HG02973 (cell line): ENCODE measurements around the gene GRIA4.
"Not testable (repeated sequence)": the region's sequence is repeated elsewhere in the genome, so short reads cannot be mapped to it uniquely, and the experiment has no call there.

Experiments
- ATAC-seq: cut with Tn5 transposase; IDR thresholded peaks from one replicate; pipeline ENCODE4 v1.9.1; 2021; ENCODE audit warnings: moderate library complexity; ENCODE audit not compliant: unreplicated experiment

Gene GRIA4

DNA sequence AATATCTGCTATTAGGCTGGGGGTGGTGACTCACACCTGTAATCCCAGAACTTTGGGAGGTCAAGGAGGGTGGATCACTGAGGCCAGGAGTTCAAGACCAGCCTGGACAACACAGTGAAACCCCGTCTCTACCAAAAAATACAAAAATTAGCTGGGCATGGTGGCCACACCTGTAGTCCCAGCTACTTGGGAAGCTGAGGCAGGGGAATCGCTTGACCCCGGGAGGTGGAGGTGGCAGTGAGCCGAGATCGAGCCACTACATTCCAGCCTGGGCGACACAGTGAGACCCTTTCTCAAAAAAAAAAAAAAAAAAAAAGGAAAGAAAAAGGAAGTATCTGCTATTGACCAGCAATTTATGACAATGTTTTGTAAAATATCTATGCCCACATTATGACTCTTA, 176.0 kb downstream of the GRIA4 start:
- not testable (repeated sequence) for ATAC-seq

- no peak for ATAC-seq
These were observed 176.9 kb downstream of the GRIA4 start for GRCh38 chr11:105786741-105787140.

DNA sequence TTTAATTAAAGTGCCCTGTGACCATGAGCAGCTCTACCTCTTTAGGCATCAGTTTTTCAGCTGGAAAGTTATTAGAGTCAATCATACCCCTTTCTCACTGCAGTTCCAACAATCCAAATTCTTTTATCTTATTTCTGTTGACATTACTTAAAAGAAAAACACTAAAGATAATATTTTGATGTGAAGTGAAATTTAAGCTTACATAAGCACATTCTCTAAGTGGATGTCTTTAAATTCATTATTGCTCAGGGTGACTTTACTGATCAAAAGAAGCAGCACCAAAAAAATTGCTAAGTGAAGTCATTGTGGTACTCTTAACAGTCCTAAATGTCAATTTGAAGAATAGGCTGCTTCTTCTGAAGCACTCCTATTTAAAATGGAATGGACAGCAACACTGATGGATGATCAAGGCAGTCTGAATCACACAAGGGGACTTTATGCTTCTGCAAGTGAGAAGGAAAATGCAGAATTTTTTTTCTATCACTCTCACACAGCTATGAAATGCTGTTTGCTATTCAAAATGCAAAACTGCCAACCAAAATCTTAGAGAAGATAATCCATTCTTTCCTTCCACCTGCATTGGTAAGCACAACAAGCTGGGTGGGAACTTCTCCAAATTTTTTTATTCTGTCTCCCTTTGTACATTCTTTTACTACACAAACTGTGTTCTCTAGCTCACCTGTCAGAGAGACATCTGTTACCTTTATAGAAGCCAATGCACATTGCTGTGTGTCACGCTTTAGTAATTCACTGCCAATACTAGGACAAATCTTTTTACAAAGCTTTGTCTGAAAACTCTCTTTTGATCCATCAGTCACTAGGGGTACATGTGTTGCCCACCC, 179.9 kb downstream of the GRIA4 start:
- no peak for ATAC-seq

- no peak for ATAC-seq
These were observed 181.0 kb downstream of the GRIA4 start for GRCh38 chr11:105790840-105791239.

DNA sequence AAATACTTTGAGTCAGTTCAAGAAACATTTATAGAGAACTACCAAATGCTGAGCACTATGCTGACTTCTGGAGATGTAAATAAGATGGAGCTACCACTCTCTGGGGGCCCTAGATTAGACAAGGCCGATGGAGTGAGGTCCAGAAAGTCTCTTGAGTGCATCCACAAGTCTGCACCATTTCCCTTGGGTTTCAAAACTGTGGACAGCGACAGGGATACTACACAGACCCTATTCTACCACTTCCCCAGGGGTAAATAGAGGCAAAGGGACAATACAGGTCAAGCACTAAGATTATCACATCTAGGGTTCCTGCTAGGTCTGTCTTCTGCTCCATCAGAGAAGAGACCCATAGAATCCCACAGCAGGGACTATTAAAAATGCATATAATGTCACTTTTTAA, 183.2 kb downstream of the GRIA4 start:
- ATAC-seq = no peak

GRCh38 chr11:105799263-105799662, 189.4 kb downstream of the GRIA4 start:
- ATAC-seq = no peak

DNA sequence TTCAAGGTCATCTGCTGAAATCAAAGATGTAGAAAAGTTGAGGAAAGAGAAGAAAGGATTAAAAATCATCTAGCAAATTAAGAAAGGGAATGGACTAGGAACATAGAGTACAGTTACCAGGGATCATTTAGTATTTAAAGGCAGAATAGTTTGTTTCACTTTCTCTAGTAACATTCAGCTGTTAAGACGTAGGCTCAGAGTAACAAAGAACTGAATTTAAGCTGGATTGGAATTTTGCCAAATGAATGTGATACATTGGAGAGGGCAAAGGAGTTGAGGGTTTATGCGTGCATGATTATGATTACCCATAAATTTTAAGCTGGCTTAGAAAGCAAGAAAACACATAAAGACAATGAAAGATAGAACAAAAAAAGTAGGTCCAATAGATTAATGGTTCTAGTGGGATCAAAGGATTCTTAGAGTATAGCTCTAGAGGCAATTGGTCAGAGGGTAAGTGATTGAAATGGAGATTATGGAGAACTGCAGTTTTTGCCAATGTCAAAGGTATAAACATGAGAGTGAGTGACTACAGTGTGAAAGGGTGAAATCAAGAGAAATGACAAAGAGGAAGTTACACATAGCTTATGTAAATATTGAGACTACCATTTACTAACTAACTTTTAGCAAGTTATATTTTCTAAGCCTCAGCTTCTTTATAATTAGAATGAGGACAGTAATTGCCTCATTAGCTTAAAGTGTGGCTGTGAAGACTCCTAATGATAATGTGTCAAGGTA, 190.0 kb downstream of the GRIA4 start:
- no peak for ATAC-seq

GRCh38 chr11:105802390-105802789, 192.5 kb downstream of the GRIA4 start:
- no peak for ATAC-seq

DNA sequence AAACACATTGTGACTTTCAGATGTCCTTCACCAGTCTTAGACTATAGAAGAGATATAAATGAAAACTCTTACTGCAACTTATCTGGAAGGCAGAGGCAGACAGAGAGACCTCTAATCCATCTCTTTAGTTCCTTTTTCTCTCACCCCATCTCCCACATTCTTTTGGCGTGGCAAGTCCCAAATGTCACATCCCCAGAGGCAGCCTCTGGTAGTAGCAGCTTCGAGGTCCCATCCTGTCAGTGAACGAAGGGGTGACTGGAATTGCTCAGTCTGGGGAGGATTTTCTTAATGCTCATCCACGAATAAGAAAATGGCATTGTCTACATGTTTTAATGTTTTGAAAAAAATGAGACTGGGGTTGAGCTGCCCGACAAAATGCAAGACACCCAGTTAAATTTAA, 201.4 kb downstream of the GRIA4 start:
- no peak for ATAC-seq

GRCh38 chr11:105821372-105821771, 211.5 kb downstream of the GRIA4 start:
- ATAC-seq = no peak

- no peak for ATAC-seq
These were observed 211.9 kb downstream of the GRIA4 start for GRCh38 chr11:105821781-105822180.

GRCh38 chr11:105823495-105824033, 213.7 kb downstream of the GRIA4 start:
- no peak for ATAC-seq

DNA sequence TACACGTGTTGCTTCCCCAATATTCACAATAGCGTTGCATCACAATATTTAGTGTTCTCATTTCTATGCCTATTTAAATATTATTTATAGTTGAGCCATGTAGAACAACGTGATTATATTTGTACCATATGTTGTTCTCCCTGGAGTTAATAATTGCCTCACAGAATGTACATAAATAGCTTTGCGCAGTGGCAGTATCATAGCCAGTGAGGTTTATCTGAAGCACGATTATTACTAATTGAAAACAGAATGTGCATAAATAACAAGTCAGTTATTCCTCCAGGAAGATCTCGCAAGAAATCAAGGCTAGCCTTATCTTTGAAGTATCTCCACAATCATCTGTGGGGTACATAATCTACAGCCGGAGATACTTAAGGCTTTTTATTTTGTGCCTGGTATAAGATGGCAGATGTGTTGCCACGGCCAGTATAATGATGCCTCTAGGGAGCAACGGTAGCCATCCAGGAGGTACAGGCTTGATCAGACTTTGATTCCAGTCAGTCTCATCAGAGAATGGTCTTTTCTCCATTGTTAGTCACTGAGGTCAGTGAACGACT, 214.7 kb downstream of the GRIA4 start:
- ATAC-seq = no peak

- ATAC-seq = no peak
These were observed 215.3 kb downstream of the GRIA4 start for GRCh38 chr11:105825141-105825540.

- no peak for ATAC-seq
These were observed 218.0 kb downstream of the GRIA4 start for GRCh38 chr11:105827906-105828305.

GRCh38 chr11:105829084-105829483, 219.2 kb downstream of the GRIA4 start:
- ATAC-seq = peak; percentile 94

DNA sequence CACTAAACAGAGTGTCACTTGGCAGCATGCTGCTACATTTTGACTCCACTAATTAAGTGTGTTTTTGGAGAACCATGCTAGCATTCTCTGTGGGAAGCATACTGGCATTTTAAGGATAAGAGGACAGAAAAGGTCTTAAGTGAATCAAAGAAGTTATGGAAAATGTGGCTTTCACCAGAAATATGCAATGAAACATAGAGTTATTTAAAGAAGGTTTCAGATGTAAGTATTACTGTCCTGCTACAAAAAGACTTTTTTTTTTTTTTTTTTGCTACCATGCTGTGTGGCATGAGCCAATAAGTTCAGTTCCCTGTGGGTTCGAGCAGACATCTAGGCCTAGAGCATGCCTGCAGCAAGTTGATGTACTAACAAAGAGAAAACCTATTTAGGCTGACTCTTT, 224.6 kb downstream of the GRIA4 start:
- ATAC-seq = no peak

DNA sequence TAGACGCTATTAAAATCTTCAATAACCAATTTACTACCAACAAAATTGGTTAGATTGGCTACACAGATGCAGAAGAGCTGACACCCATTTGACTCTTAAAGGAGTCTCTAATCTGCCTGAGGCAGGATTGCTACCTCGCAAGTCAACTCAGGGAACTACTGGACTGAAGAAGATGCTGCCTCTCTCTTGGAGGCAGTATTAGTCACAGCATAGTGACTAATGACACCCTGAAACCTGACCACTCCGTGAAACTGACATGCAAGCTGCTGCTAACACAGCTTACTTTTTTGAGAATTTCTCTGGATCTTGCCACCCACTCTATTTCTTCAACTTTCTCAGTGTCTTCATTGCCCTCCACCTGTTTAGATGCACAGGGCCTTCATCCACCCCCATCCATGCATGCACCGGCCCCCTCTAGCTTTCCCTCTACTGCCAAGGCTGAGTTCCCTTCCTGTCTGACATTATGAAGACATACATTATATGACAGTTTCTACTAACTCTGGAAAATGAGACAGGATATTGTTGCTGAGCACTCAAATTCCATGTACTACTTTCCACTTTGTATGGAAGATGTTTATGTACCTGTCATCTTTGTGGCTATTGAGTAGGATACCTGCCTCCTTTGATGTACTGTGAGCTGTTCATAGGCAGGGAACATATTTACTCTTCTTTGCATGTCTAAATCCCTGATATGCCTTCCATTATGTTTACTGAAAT, 229.0 kb downstream of the GRIA4 start:
- no peak for ATAC-seq

DNA sequence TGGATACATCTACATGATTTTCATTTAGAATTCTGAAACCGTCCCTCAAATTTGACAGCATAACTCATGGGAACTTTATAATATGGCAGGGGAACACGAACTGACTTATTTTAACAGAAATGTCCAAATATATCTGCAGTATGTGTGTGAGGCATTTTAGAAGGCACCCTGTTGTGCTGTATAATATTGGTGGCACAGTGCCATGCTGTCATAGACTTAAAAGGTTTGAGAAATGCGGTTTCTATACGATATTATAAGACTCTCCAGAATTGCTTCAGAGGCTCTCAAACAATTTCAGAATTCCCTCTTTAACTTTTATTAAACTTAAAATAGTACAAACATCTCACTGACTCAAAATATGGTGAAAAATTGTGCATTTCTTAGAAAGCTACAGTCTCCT, 230.5 kb downstream of the GRIA4 start:
- no peak for ATAC-seq

GRCh38 chr11:105852403-105852802, 242.5 kb downstream of the GRIA4 start:
- no peak for ATAC-seq

DNA sequence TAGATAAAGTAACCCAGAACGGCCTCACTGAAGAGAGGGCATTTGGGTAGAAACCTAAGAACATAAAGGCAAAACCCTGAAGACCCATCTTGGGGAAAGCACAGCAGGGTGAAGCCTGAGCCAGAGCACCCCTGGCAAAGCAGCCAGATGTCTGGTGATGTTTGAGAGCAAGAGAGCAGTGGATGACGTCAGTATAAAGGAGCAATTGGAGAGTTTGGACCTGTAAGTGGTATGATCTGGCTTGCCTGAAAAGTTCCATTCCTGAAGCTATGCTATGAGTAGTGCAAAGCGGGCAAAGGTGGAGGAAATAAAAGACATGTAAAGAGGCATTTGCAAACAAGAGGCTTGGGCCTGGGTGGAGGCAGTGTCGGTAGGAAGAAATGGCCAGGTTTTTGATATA, 244.4 kb downstream of the GRIA4 start:
- no peak for ATAC-seq
